A549 (cell line): ENCODE data around the gene ARPP19.

Experiments
- EP300 ChIP-seq, 2 experiments: fragments of >200 bp; sonication (Bioruptor Twin); formaldehyde crosslinking; IDR thresholded peaks; 2 replicates in 1 of 2; 3 replicates in 1 of 2; pipeline ENCODE4 v1.6.1; 2016 to 2017
- JUNB ChIP-seq: fragments of >200 bp; sonication (Bioruptor Twin); formaldehyde crosslinking; IDR thresholded peaks from 2 replicates; pipeline ENCODE4 v1.6.1; 2016
- KDM1A ChIP-seq: fragments of 200-600 bp; sonication (generic); IDR thresholded peaks from 2 replicates; pipeline ENCODE4 v1.6.1; 2016; ENCODE audit warnings: low read depth, mild to moderate bottlenecking
- MAZ ChIP-seq: fragments of 150-350 bp; IDR thresholded peaks from 2 replicates; pipeline ENCODE4 v1.6.1; 2014; ENCODE audit warnings: antibody characterized with exemption, low read depth, low read length, borderline replicate concordance
- MYC ChIP-seq: IDR thresholded peaks from 2 replicates; pipeline ENCODE4 v1.6.1; 2012; ENCODE audit warnings: mild to moderate bottlenecking, inconsistent platforms, low read length, improper control_type of control experiment, borderline replicate concordance
- POLR2A ChIP-seq: IDR thresholded peaks from 2 replicates; pipeline ENCODE4 v1.6.1; 2012; ENCODE audit warnings: mild to moderate bottlenecking, low read length
- RFX5 ChIP-seq: fragments of 450-650 bp; IDR thresholded peaks from 2 replicates; pipeline ENCODE4 v1.7.1; 2014; ENCODE audit warnings: antibody characterized with exemption, mild to moderate bottlenecking, moderate library complexity
- TF ChIP-seq, protein P1 (sequence below): fragments of >200 bp; sonication (Bioruptor Twin); formaldehyde crosslinking; IDR thresholded peaks from 3 replicates; pipeline ENCODE4 v1.5.1; 2016

- TF ChIP-seq, protein P1, sequence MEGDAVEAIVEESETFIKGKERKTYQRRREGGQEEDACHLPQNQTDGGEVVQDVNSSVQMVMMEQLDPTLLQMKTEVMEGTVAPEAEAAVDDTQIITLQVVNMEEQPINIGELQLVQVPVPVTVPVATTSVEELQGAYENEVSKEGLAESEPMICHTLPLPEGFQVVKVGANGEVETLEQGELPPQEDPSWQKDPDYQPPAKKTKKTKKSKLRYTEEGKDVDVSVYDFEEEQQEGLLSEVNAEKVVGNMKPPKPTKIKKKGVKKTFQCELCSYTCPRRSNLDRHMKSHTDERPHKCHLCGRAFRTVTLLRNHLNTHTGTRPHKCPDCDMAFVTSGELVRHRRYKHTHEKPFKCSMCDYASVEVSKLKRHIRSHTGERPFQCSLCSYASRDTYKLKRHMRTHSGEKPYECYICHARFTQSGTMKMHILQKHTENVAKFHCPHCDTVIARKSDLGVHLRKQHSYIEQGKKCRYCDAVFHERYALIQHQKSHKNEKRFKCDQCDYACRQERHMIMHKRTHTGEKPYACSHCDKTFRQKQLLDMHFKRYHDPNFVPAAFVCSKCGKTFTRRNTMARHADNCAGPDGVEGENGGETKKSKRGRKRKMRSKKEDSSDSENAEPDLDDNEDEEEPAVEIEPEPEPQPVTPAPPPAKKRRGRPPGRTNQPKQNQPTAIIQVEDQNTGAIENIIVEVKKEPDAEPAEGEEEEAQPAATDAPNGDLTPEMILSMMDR: no peak
- TF ChIP-seq KDM1A (no peak), JUNB (no peak), RFX5 (no peak), POLR2A (no peak), MAZ (no peak), MYC (no peak), EP300 (IDR thresholded peaks at IDR 0.05) (no peak)
Observed at GRCh38 chr15:52514482-52514881, 54.3 kb downstream of the ARPP19 start.
